Loucy (cell line): ENCODE measurements around the gene CNTNAP2.

Source experiments
- H2AFZ ChIP-seq: fragments of 200-600 bp; sonication (generic); 2 replicates; pipeline ENCODE4 v1.6.0; 2016; ENCODE audit warnings: antibody characterized with exemption, mild to moderate bottlenecking, low read length, moderate library complexity
- H3F3A ChIP-seq: fragments of 200-600 bp; 2 replicates; pipeline ENCODE4 v1.6.0; 2016; ENCODE audit warnings: antibody characterized with exemption, low read depth, mild to moderate bottlenecking
- H3K27me3 ChIP-seq: fragments of 200-600 bp; sonication (generic); 2 replicates; pipeline ENCODE4 v1.6.1; 2014; ENCODE audit warnings: low read length, mild to moderate bottlenecking; ENCODE audit not compliant: insufficient read depth, poor library complexity, severe bottlenecking
- H3K36me3 ChIP-seq: fragments of 200-600 bp; sonication (generic); 2 replicates; pipeline ENCODE4 v1.6.1; 2016; ENCODE audit warnings: low read length; ENCODE audit not compliant: insufficient read depth
- H3K4me1 ChIP-seq: fragments of 200-600 bp; sonication (generic); 2 replicates; pipeline ENCODE4 v1.5.1; 2014; ENCODE audit warnings: low read length, mild to moderate bottlenecking; ENCODE audit not compliant: insufficient read depth, poor library complexity, severe bottlenecking
- H3K4me2 ChIP-seq: fragments of 200-600 bp; sonication (generic); 2 replicates; pipeline ENCODE4 v1.6.0; 2014; ENCODE audit warnings: antibody characterized with exemption, low read length, low read depth, mild to moderate bottlenecking; ENCODE audit not compliant: poor library complexity, severe bottlenecking
- H3K4me3 ChIP-seq: fragments of 200-600 bp; sonication (generic); 2 replicates; pipeline ENCODE4 v1.5.1; 2014; ENCODE audit warnings: low read length, mild to moderate bottlenecking, mixed read lengths; ENCODE audit not compliant: poor library complexity, severe bottlenecking
- H3K79me2 ChIP-seq: fragments of 200-600 bp; sonication (generic); 2 replicates; pipeline ENCODE4 v1.6.1; 2014; ENCODE audit warnings: low read length; ENCODE audit not compliant: insufficient read depth
- H3K9ac ChIP-seq: fragments of 200-600 bp; sonication (generic); 2 replicates; pipeline ENCODE4 v1.6.0; 2014; ENCODE audit warnings: mild to moderate bottlenecking, low read depth, low read length, moderate library complexity; ENCODE audit not compliant: poor library complexity, severe bottlenecking
- H3K9me2 ChIP-seq: fragments of 200-600 bp; sonication (generic); replicated peaks from 2 replicates; pipeline ENCODE4 v1.6.1; 2016; ENCODE audit warnings: low read depth, low read length, mixed read lengths
- H3K9me3 ChIP-seq: fragments of 200-600 bp; sonication (generic); 2 replicates; pipeline ENCODE4 v1.6.1; 2014; ENCODE audit warnings: mild to moderate bottlenecking, antibody characterized with exemption, low read length, low read depth; ENCODE audit not compliant: insufficient read depth
- H4K20me1 ChIP-seq: fragments of 200-600 bp; sonication (generic); 2 replicates; pipeline ENCODE4 v1.6.0; 2014; ENCODE audit warnings: antibody characterized with exemption, low read length, mild to moderate bottlenecking; ENCODE audit not compliant: insufficient read depth, poor library complexity, severe bottlenecking
- EZH2phosphoT487 ChIP-seq: fragments of 200-600 bp; IDR thresholded peaks from 2 replicates; pipeline ENCODE4 v1.6.1; 2018; ENCODE audit warnings: antibody characterized with exemption, mild to moderate bottlenecking, moderate library complexity, borderline replicate concordance
- TF ChIP-seq, protein P1 (sequence below): fragments of 200-600 bp; sonication (generic); conservative IDR thresholded peaks from 2 replicates; pipeline ENCODE4 v1.5.1; 2014; ENCODE audit warnings: mild to moderate bottlenecking, antibody characterized with exemption, low read length

The CNTNAP2 gene

DNA sequence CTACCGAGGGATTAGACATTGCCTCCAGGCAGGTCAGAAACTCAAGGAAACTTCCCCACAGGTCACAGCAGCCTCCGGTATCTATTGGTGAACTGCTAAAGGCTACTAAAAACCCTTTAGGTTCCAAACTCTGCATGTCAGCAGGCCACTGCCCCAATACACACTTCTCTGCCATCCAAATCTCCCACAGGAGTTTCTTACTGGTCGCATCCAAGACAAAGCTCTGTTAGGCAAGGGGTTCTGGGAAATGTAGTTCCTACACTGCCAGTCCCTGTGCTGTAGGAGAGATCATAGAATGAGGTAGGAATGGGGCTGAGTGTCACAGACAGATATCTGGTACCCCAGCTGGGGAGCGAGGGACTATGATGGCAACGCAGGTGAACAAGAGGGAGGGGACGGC, 1717.0 kb downstream of the CNTNAP2 start:
- H3K4me1 ChIP-seq, result no peaks in the 10 kb centered on the region
- no peaks in the 10 kb centered on the region for H3K36me3 ChIP-seq
- no peak overlapping the region for H3K4me2 ChIP-seq
- H3K27me3 ChIP-seq, result no peaks in the 10 kb centered on the region
- no peak overlapping the region for H2AFZ ChIP-seq
- no peak overlapping the region for H3K9ac ChIP-seq
- H3K9me2 ChIP-seq, result no peaks in the 10 kb centered on the region
- no peaks in the 10 kb centered on the region for H4K20me1 ChIP-seq
- TF ChIP-seq, protein P1, sequence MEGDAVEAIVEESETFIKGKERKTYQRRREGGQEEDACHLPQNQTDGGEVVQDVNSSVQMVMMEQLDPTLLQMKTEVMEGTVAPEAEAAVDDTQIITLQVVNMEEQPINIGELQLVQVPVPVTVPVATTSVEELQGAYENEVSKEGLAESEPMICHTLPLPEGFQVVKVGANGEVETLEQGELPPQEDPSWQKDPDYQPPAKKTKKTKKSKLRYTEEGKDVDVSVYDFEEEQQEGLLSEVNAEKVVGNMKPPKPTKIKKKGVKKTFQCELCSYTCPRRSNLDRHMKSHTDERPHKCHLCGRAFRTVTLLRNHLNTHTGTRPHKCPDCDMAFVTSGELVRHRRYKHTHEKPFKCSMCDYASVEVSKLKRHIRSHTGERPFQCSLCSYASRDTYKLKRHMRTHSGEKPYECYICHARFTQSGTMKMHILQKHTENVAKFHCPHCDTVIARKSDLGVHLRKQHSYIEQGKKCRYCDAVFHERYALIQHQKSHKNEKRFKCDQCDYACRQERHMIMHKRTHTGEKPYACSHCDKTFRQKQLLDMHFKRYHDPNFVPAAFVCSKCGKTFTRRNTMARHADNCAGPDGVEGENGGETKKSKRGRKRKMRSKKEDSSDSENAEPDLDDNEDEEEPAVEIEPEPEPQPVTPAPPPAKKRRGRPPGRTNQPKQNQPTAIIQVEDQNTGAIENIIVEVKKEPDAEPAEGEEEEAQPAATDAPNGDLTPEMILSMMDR, result no peak
- no peak for TF ChIP-seq EZH2phosphoT487
- H3K79me2 ChIP-seq, result no peaks in the 10 kb centered on the region
- no peak overlapping the region for H3K4me3 ChIP-seq
- H3K9me3 ChIP-seq, result no peaks in the 10 kb centered on the region; the same call in 1 of the 2 replicates
- H3F3A ChIP-seq, result no peaks in the 10 kb centered on the region

DNA sequence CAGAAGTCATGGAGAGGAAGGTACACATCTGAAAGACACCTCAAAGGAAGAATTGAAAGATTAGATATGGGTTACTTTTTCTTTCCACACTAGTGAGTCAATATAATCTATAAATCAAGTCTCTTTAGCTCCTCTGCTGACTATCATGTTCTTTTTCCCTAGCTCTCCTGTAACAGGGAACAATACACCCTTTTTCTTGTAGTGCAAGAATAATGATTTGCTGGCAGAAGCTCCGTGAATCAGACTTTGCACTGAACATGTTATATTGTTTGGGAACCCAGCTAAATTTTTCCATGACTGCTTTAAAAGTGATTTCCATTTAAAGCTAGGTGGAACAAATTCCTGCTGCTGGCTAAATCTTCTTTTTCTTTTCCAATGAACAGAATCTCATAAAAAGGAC, 1717.4 kb downstream of the CNTNAP2 start:
- no peaks in the 10 kb centered on the region for H3K27me3 ChIP-seq

DNA sequence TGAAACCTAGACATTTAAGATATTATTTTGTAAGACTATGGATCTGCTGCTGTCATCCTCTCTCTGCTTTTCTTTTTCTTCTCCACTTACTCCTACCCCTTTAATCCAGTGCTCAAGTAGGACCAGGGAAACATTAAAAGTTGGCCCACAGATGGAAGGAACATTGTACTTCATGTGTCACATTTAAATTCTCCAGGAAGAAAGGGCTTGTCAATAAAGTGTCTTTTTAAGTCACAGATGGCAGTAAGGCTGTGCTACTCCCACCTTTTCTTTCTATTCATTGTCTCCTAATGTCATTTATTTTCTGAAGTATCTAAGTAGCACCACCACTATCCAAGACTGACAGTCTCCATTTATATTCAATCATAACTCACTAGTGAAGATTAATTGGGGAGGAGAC, 1736.2 kb downstream of the CNTNAP2 start:
- H3K9me3 ChIP-seq, result no peaks in the 10 kb centered on the region; the same call in 1 of the 2 replicates
- no peak overlapping the region for H3K4me3 ChIP-seq
- H3K4me1 ChIP-seq, result no peaks in the 10 kb centered on the region
- H3K9ac ChIP-seq, result no peak overlapping the region
- no peaks in the 10 kb centered on the region for H3K79me2 ChIP-seq
- no peaks in the 10 kb centered on the region for H3K36me3 ChIP-seq
- H4K20me1 ChIP-seq, result no peaks in the 10 kb centered on the region
- no peak for TF ChIP-seq EZH2phosphoT487
- TF ChIP-seq, protein P1, result no peak
- H2AFZ ChIP-seq, result no peak overlapping the region
- H3K4me2 ChIP-seq, result no peak overlapping the region
- H3K9me2 ChIP-seq, result no peaks in the 10 kb centered on the region
- H3K27me3 ChIP-seq, result no peaks in the 10 kb centered on the region
- H3F3A ChIP-seq, result no peaks in the 10 kb centered on the region

More for the DNA sequence above, 1717.4 kb downstream of the CNTNAP2 start:
- Histone ChIP-seq H3K4me3 (no peak overlapping the region), H3K4me2 (no peak overlapping the region), H3K4me1 (no peaks in the 10 kb centered on the region), H2AFZ (no peak overlapping the region), H3K36me3 (no peaks in the 10 kb centered on the region), H3K9me3 (no peaks in the 10 kb centered on the region; the same call in 1 of the 2 replicates), H3F3A (no peaks in the 10 kb centered on the region), H3K79me2 (no peaks in the 10 kb centered on the region), H3K9me2 (no peaks in the 10 kb centered on the region), H3K9ac (no peak overlapping the region), H4K20me1 (no peaks in the 10 kb centered on the region)
- no peak for TF ChIP-seq EZH2phosphoT487
- TF ChIP-seq, protein P1, result no peak
